ENCODE measurements around the gene VEGFB.

Gene VEGFB

GRCh38 chr11:64225608-64226506 lies 8.5 kb upstream of the VEGFB start, which contains the start of the genes NUDT22 and TRPT1:
TSS of gene NUDT22 (plus strand) at chr11:64226274. CDS start at chr11:64226653, 379 bp downstream.
TSS of gene TRPT1 (minus strand) at chr11:64226186. CDS start at chr11:64225860, 326 bp downstream.
- in situ Hi-C loops (cut with HindIII; ENCODE audit: low sequenced_read_pairs): no loop called here

GRCh38 chr11:64226507-64227051 lies 7.8 kb upstream of the VEGFB start:
- H3K4me3 ChIP-seq (ENCODE audit: low read depth, low read length): peak overlapping the region; percentile 80
- in situ Hi-C loops (cut with HindIII; ENCODE audit: low sequenced_read_pairs): no loop called here
- no peak for TF ChIP-seq CTCF (IDR thresholded peaks at IDR 0.05; ENCODE audit: low read depth, low read length)
- no peak for DNase-seq (ENCODE audit: low read depth, low spot score)

More at GRCh38 chr11:64225608-64226506, 8.5 kb upstream of the VEGFB start, which contains the start of the genes NUDT22 and TRPT1:
- peak; percentile 29 for TF ChIP-seq CTCF (IDR thresholded peaks at IDR 0.05; ENCODE audit: low read depth, low read length)
- H3K4me3 ChIP-seq (ENCODE audit: low read depth, low read length): peak within 1 kb of the TSS; percentile 80
- peak; percentile 77 for DNase-seq (ENCODE audit: low read depth, low spot score)

DNA sequence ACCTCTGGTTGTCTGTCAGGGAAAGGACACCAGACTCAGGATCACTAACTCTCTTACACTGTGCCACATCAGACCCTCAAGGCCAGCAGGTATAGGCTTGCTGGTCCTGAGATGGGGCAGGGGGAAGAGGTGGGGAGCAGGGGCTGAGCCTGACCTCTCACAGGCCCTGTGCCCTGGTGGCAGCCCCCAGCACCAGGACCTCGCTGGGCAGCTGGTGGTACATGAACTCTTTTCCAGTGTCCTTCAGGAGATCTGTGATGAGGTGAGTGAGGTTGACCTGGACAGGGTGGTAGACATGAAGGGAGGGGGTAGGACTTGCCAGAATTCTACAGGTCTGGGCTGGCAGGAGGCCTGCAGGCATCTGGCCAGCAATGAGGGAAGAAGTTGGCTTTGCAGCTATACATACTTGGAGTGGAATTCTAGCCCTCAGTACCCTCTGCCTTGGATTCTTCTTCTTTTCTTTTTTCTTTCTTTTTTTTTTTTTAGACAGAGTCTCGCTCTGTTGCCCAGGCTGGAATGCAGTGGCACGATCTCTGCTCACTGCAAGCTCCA lies 6.9 kb upstream of the VEGFB start:
- in situ Hi-C loops (cut with HindIII; ENCODE audit: low sequenced_read_pairs): no loop called here
- no peak for DNase-seq (ENCODE audit: low read depth, low spot score)
- peak overlapping the region; percentile 80 for H3K4me3 ChIP-seq (ENCODE audit: low read depth, low read length)
- TF ChIP-seq CTCF (IDR thresholded peaks at IDR 0.05; ENCODE audit: low read depth, low read length): no peak

- no peak overlapping the region for H3K4me3 ChIP-seq (ENCODE audit: low read depth, low read length)
- TF ChIP-seq CTCF (IDR thresholded peaks at IDR 0.05; ENCODE audit: low read depth, low read length): no peak
- DNase-seq (ENCODE audit: low read depth, low spot score): no peak
- in situ Hi-C loops (cut with HindIII; ENCODE audit: low sequenced_read_pairs): no loop called here
Observed at GRCh38 chr11:64229090-64229743, 5.2 kb upstream of the VEGFB start.

DNA sequence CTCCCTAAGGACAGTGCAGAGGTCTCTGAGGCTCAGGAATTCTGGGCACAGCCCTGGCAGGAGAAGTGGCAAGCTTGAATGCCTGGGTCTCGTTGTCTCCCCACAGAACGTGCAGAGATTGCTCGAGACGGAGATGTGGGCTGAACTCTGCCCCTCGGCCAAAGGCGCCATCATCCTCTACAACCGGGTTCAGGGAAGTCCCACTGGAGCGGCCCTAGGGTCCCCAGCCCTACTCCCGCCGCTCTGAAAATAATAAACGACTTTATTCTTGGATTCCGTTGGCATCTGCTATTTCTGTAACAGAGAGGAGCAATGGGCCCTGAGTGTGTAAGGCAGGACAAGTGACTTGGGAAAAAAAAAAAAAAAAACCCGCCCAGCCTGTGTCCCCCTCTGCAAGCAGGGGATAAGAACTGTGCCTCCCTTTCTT lies 4.6 kb upstream of the VEGFB start:
- no peak for TF ChIP-seq CTCF (IDR thresholded peaks at IDR 0.05; ENCODE audit: low read depth, low read length)

More for the DNA sequence above, 4.6 kb upstream of the VEGFB start:
- no peak for DNase-seq (ENCODE audit: low read depth, low spot score)
- in situ Hi-C loops (cut with HindIII; ENCODE audit: low sequenced_read_pairs): no loop called here
- peak overlapping the region; percentile 78 for H3K4me3 ChIP-seq (ENCODE audit: low read depth, low read length)

Measured in astrocyte of the spinal cord (primary cell).